ENCODE data around the gene C19orf85.
"Not testable (repeated sequence)": the region's sequence is repeated elsewhere in the genome, so short reads cannot be mapped to it uniquely, and the experiment has no call there.

C19orf85 gene

GRCh38 chr19:55502197-55502952 lies 37.8 kb upstream of the C19orf85 start:
- TF ChIP-seq CTCF (IDR thresholded peaks at IDR 0.05; ENCODE audit: control extremely low read depth, extremely low read depth, low read depth, missing control alignments): no peak
- ChIA-PET POLR2A (no interaction called here), CTCF (interaction anchor here (2.7 to 5.0 kb wide), 2 partner anchors 35 to 40 kb away, joined by 25 to 59 read pairs; partner anchors contain the start of gene ISOC2)
- DNase-seq (ENCODE audit: extremely low spot score): no peak

- CTCF ChIA-PET: interaction anchor here (0.8 to 5.0 kb wide), 4 partner anchors 16 to 833 kb away, joined by 3 to 59 read pairs (median 4); partner anchors contain the start of gene NAT14
- DNase-seq (ENCODE audit: extremely low spot score): no peak
- POLR2A ChIA-PET: no interaction called here
- no peak for TF ChIP-seq CTCF (IDR thresholded peaks at IDR 0.05; ENCODE audit: control extremely low read depth, extremely low read depth, low read depth, missing control alignments)
These were observed 35.9 kb upstream of the C19orf85 start for GRCh38 chr19:55500368-55500952.

- DNase-seq (ENCODE audit: extremely low spot score): no peak
- ChIA-PET CTCF (interaction anchor here (1.1 to 3.1 kb wide), 5 partner anchors 10 to 206 kb away, joined by 3 to 16 read pairs (median 3); partner anchors contain the start of gene U2AF2), POLR2A (no interaction called here)
- TF ChIP-seq CTCF (IDR thresholded peaks at IDR 0.05; ENCODE audit: control extremely low read depth, extremely low read depth, low read depth, missing control alignments): no peak
These were observed 33.8 kb upstream of the C19orf85 start for GRCh38 chr19:55498246-55498840.

GRCh38 chr19:55497763-55498162 lies 33.2 kb upstream of the C19orf85 start:
- no peak for DNase-seq (ENCODE audit: extremely low spot score)
- ChIA-PET POLR2A (no interaction called here), CTCF (interaction anchor here (1.1 to 3.1 kb wide), 5 partner anchors 11 to 205 kb away, joined by 3 to 16 read pairs (median 3); partner anchors contain the start of gene U2AF2)
- no peak for TF ChIP-seq CTCF (IDR thresholded peaks at IDR 0.05; ENCODE audit: control extremely low read depth, extremely low read depth, low read depth, missing control alignments)

GRCh38 chr19:55496820-55497219 lies 32.3 kb upstream of the C19orf85 start:
- POLR2A ChIA-PET; DNase-seq (ENCODE audit: extremely low spot score): not testable (repeated sequence)
- CTCF ChIA-PET: interaction anchor here (1.4 to 3.1 kb wide), 3 partner anchors 30 to 356 kb away, joined by 3 to 16 read pairs (median 5); no protein-coding TSS in a partner anchor

- DNase-seq (ENCODE audit: extremely low spot score): no peak
- ChIA-PET POLR2A (no interaction called here), CTCF (interaction anchor here (1.4 to 8.2 kb wide), 2 partner anchors 9 to 355 kb away, joined by 5 to 43 read pairs; no protein-coding TSS in a partner anchor)
- no peak for TF ChIP-seq CTCF (IDR thresholded peaks at IDR 0.05; ENCODE audit: control extremely low read depth, extremely low read depth, low read depth, missing control alignments)
These were observed 31.2 kb upstream of the C19orf85 start for GRCh38 chr19:55495646-55496349.

Data from GM10248 (cell line).